Measurements from ENCODE around the gene PPP1R11. TPM values are rescaled to one million over a fixed set of nuclear protein-coding genes. Genes with fewer than 3 reads are reported as not detected.

Gene PPP1R11
- polyA plus RNA-seq, 1 donor (not counting 4 experiments of a cell fraction or from before 2014, with no cell fraction given), result 58.0 TPM

GRCh38 chr6:30096829-30097228 is 29.8 kb downstream of the PPP1R11 start:
- no peak overlapping the region for H2AFZ ChIP-seq (ENCODE audit: control insufficient read depth, low read length)
- H3K36me3 ChIP-seq (ENCODE audit: control insufficient read depth in 2 of 2, extremely low read depth in 1 of 2, insufficient read depth in 2 of 2, low read length in 2 of 2), result no peaks in the 10 kb centered on the region
- H3K79me2 ChIP-seq (ENCODE audit: control insufficient read depth, insufficient read depth, low read length), result no peaks in the 10 kb centered on the region
- no peaks in the 10 kb centered on the region for H4K20me1 ChIP-seq (ENCODE audit: control insufficient read depth, extremely low read depth, insufficient read depth, low read length)
- DNase-seq (ENCODE audit: low read depth, low spot score), result no peak
- H3K9me1 ChIP-seq (ENCODE audit: control insufficient read depth, extremely low read depth, insufficient read depth, low read length), result no peaks in the 10 kb centered on the region
- no peak overlapping the region for H3K4me2 ChIP-seq (ENCODE audit: control insufficient read depth, extremely low read depth, insufficient read depth, low read depth, low read length)
- TF ChIP-seq EZH2 (IDR thresholded peaks at IDR 0.05; ENCODE audit: low read length), result no peak
- TF ChIP-seq CTCF (optimal IDR thresholded peaks at IDR 0.05 in 1 of 3, IDR thresholded peaks at IDR 0.05 in 1 of 3, conservative IDR thresholded peaks at IDR 0.05 in 1 of 3; ENCODE audit: extremely low read depth in 1 of 3, insufficient read depth in 2 of 3, low read length in 3 of 3), result no peak
- no peak overlapping the region for H3K27ac ChIP-seq (ENCODE audit: control insufficient read depth, insufficient read depth, low read length)
- no peaks in the 10 kb centered on the region for H3K9me3 ChIP-seq (ENCODE audit: control insufficient read depth, low read depth, low read length)
- H3K27me3 ChIP-seq (ENCODE audit: control insufficient read depth, extremely low read depth, insufficient read depth, low read length), result no peaks in the 10 kb centered on the region
- H3K9ac ChIP-seq (ENCODE audit: control insufficient read depth, extremely low read depth, insufficient read depth, low read length), result no peak overlapping the region
- no peak overlapping the region for H3K4me3 ChIP-seq (ENCODE audit: control insufficient read depth in 2 of 3, extremely low read depth in 1 of 3, insufficient read depth in 2 of 3, low read depth in 1 of 3, low read length in 3 of 3)
- dilution Hi-C loops (cut with MboI; ENCODE audit: extremely low pct_ligation_motif_present, low sequenced_read_pairs), result no loop called here
- no peak for FAIRE-seq
- peaks cover 28% of the 10 kb centered on the region for H3K4me1 ChIP-seq (ENCODE audit: control insufficient read depth, extremely low read depth, insufficient read depth, low read length)

GRCh38 chr6:30097902-30098768 is 31.1 kb downstream of the PPP1R11 start:
- Histone ChIP-seq H3K36me3 (ENCODE audit: control insufficient read depth in 2 of 2, extremely low read depth in 1 of 2, insufficient read depth in 2 of 2, low read length in 2 of 2) (no peaks in the 10 kb centered on the region), H3K9me3 (ENCODE audit: control insufficient read depth, low read depth, low read length) (no peaks in the 10 kb centered on the region), H3K4me2 (ENCODE audit: control insufficient read depth, extremely low read depth, insufficient read depth, low read depth, low read length) (no peak overlapping the region), H3K27me3 (ENCODE audit: control insufficient read depth, extremely low read depth, insufficient read depth, low read length) (no peaks in the 10 kb centered on the region), H3K4me3 (ENCODE audit: control insufficient read depth in 2 of 3, extremely low read depth in 1 of 3, insufficient read depth in 2 of 3, low read depth in 1 of 3, low read length in 3 of 3) (no peak overlapping the region), H3K79me2 (ENCODE audit: control insufficient read depth, insufficient read depth, low read length) (no peaks in the 10 kb centered on the region), H2AFZ (ENCODE audit: control insufficient read depth, low read length) (no peak overlapping the region), H3K4me1 (ENCODE audit: control insufficient read depth, extremely low read depth, insufficient read depth, low read length) (peaks cover 36% of the 10 kb centered on the region), H4K20me1 (ENCODE audit: control insufficient read depth, extremely low read depth, insufficient read depth, low read length) (no peaks in the 10 kb centered on the region), H3K9me1 (ENCODE audit: control insufficient read depth, extremely low read depth, insufficient read depth, low read length) (no peaks in the 10 kb centered on the region), H3K27ac (ENCODE audit: control insufficient read depth, insufficient read depth, low read length) (no peak overlapping the region), H3K9ac (ENCODE audit: control insufficient read depth, extremely low read depth, insufficient read depth, low read length) (no peak overlapping the region)
- no peak for FAIRE-seq
- no peak for DNase-seq (ENCODE audit: low read depth, low spot score)
- TF ChIP-seq CTCF (optimal IDR thresholded peaks at IDR 0.05 in 1 of 3, IDR thresholded peaks at IDR 0.05 in 1 of 3, conservative IDR thresholded peaks at IDR 0.05 in 1 of 3; ENCODE audit: extremely low read depth in 1 of 3, insufficient read depth in 2 of 3, low read length in 3 of 3), result no peak
- dilution Hi-C loops (cut with MboI; ENCODE audit: extremely low pct_ligation_motif_present, low sequenced_read_pairs), result no loop called here
